Neuronal stem cell (in vitro differentiated cells): Measurements from ENCODE around the gene COA8.

ENCODE experiments used
- DNase-seq: peaks from one replicate; pipeline ENCODE4 v3.0.0-alpha.2; 2013; ENCODE audit warnings: low spot score
- H2AFZ ChIP-seq: one replicate; pipeline ENCODE4 v1.6.1; 2013; ENCODE audit warnings: mild to moderate bottlenecking, low read length, inconsistent platforms
- H2AK5ac ChIP-seq: 2 replicates; pipeline ENCODE4 v1.6.1; 2013; ENCODE audit warnings: low read depth, mild to moderate bottlenecking, inconsistent platforms, low read length, moderate library complexity, mixed read lengths
- H2BK120ac ChIP-seq: 2 replicates; pipeline ENCODE4 v1.6.1; 2013; ENCODE audit warnings: low read depth, mild to moderate bottlenecking, inconsistent platforms, low read length, moderate library complexity, mixed read lengths
- H2BK12ac ChIP-seq: one replicate; pipeline ENCODE4 v1.6.1; 2013; ENCODE audit warnings: low read length, inconsistent platforms
- H2BK15ac ChIP-seq: 2 replicates; pipeline ENCODE4 v1.6.1; 2013; ENCODE audit warnings: mild to moderate bottlenecking, low read length, inconsistent platforms, mixed read lengths
- H2BK5ac ChIP-seq: one replicate; pipeline ENCODE4 v1.6.1; 2013; ENCODE audit warnings: inconsistent platforms, mild to moderate bottlenecking, low read length, moderate library complexity
- H3K14ac ChIP-seq: one replicate; pipeline ENCODE4 v1.6.1; 2013; ENCODE audit warnings: low read length, inconsistent platforms
- H3K18ac ChIP-seq: 2 replicates; pipeline ENCODE4 v1.6.1; 2013; ENCODE audit warnings: low read length, inconsistent platforms
- H3K23ac ChIP-seq: 2 replicates; pipeline ENCODE4 v1.6.1; 2013; ENCODE audit warnings: low read depth, mild to moderate bottlenecking, mixed read lengths, low read length, inconsistent platforms; ENCODE audit not compliant: poor library complexity
- H3K27ac ChIP-seq: replicated peaks from 3 replicates; pipeline ENCODE4 v1.5.1; 2013; ENCODE audit warnings: low read length, inconsistent platforms
- H3K27me3 ChIP-seq, 3 experiments: 2 replicates each; pipeline ENCODE4 v1.6.1; 2013; ENCODE audit warnings: low read length in 3 of 3, mild to moderate bottlenecking in 2 of 3, inconsistent platforms in 1 of 3, low read depth in 1 of 3, mixed read lengths in 1 of 3, moderate library complexity in 1 of 3; ENCODE audit not compliant: control insufficient read depth in 3 of 3, insufficient read depth in 3 of 3
- H3K36me3 ChIP-seq, 2 donors: replicated peaks in 1 of 2; 2 replicates each; pipeline ENCODE4 v1.6.1; 2013; ENCODE audit warnings: low read length in 2 of 2; ENCODE audit not compliant: control insufficient read depth in 2 of 2, insufficient read depth in 2 of 2
- H3K4ac ChIP-seq: 2 replicates; pipeline ENCODE4 v1.6.1; 2013; ENCODE audit warnings: inconsistent platforms, mild to moderate bottlenecking, low read length, moderate library complexity
- H3K4me1 ChIP-seq, 2 donors: 1 replicate in 1 of 2; 2 replicates in 1 of 2; pipeline ENCODE4 v1.6.1; 2013; ENCODE audit warnings: low read length in 2 of 2, low read depth in 1 of 2; ENCODE audit not compliant: control insufficient read depth in 2 of 2, insufficient read depth in 1 of 2
- H3K4me2 ChIP-seq: one replicate; pipeline ENCODE4 v1.6.1; 2013; ENCODE audit warnings: mild to moderate bottlenecking, low read length, inconsistent platforms; ENCODE audit not compliant: insufficient read depth, poor library complexity, severe bottlenecking
- H3K4me3 ChIP-seq, 2 donors: 2 replicates each; pipeline ENCODE4 v1.5.1; 2013; ENCODE audit warnings: low read length in 2 of 2, mild to moderate bottlenecking in 2 of 2, inconsistent platforms in 1 of 2, moderate library complexity in 1 of 2
- H3K79me1 ChIP-seq: one replicate; pipeline ENCODE4 v1.6.1; 2013; ENCODE audit warnings: low read depth, mild to moderate bottlenecking, inconsistent platforms, low read length, moderate library complexity
- H3K9ac ChIP-seq: one replicate; pipeline ENCODE4 v1.6.1; 2013; ENCODE audit warnings: mild to moderate bottlenecking, low read depth, low read length, inconsistent platforms; ENCODE audit not compliant: poor library complexity
- H3K9me3 ChIP-seq, 2 donors: replicated peaks in 1 of 2; 2 replicates each; pipeline versions ENCODE3 to v1.6.1; 2013; ENCODE audit warnings: low read length in 2 of 2, mild to moderate bottlenecking in 2 of 2, inconsistent platforms in 1 of 2, low read depth in 1 of 2, mixed read lengths in 1 of 2, moderate library complexity in 1 of 2; ENCODE audit not compliant: control insufficient read depth in 2 of 2, insufficient read depth in 1 of 2
- H4K8ac ChIP-seq: one replicate; pipeline ENCODE4 v1.6.1; 2013; ENCODE audit warnings: low read depth, mild to moderate bottlenecking, inconsistent platforms, low read length, moderate library complexity
- H4K91ac ChIP-seq: one replicate; pipeline ENCODE4 v1.6.1; 2013; ENCODE audit warnings: low read length, low read depth, mild to moderate bottlenecking, inconsistent platforms; ENCODE audit not compliant: poor library complexity
- WGBS, 2 donors: extraction: QIAGEN DNeasy Blood & Tissue Kit; methylation state at CpG; one replicate each; pipeline ENCODE4 v1.1.7; 2013; ENCODE audit warnings: missing lambda C conversion rate in 2 of 2, mixed read lengths in 1 of 2; ENCODE audit not compliant: insufficient read length in 2 of 2, insufficient replicate concordance in 1 of 2; ENCODE audit errors: extremely low coverage in 2 of 2; 5-methylcytosine and 5-hydroxymethylcytosine counted together

The COA8 gene

GRCh38 chr14:103624860-103625259 is 62.1 kb downstream of the COA8 start:
- Histone ChIP-seq H3K18ac (no peak overlapping the region), H2BK12ac (peak overlapping the region; percentile 73), H2AFZ (no peak overlapping the region), H3K79me1 (peaks cover 2% of the 10 kb centered on the region), H3K27me3 (no peaks in the 10 kb centered on the region), H3K4me2 (no peak overlapping the region), H3K14ac (peak overlapping the region; percentile 56), H2BK5ac (no peak overlapping the region), H3K9me3 (no peaks in the 10 kb centered on the region), H4K8ac (no peak overlapping the region), H3K4me3 (no peak overlapping the region), H2AK5ac (peak overlapping the region; percentile 46), H3K36me3 (no peaks in the 10 kb centered on the region), H2BK15ac (peak overlapping the region; percentile 75), H3K23ac (peak overlapping the region; percentile 25), H3K27ac (no peak overlapping the region), H3K4me1 (peaks cover 3 to 7% of the 10 kb centered on the region in 2 donors), H3K9ac (peak overlapping the region; percentile 60), H4K91ac (no peak overlapping the region), H2BK120ac (no peak overlapping the region), H3K4ac (peak overlapping the region; percentile 84)
- no peak for DNase-seq
- no CpG with 5 or more reads among the region's 10 CpGs for WGBS, 2 donors

- H2BK15ac ChIP-seq: no peak overlapping the region
- H3K4me2 ChIP-seq: no peak overlapping the region
- H3K18ac ChIP-seq: no peak overlapping the region
- H3K14ac ChIP-seq: no peak overlapping the region
- WGBS, 2 donors: no CpG with 5 or more reads among the region's 11 CpGs
- no peak overlapping the region for H2BK12ac ChIP-seq
- peak overlapping the region; percentile 82 for H4K8ac ChIP-seq
- no peak overlapping the region for H3K4me3 ChIP-seq
- DNase-seq: no peak
- H3K9me3 ChIP-seq: no peaks in the 10 kb centered on the region
- H2AK5ac ChIP-seq: peak overlapping the region; percentile 70
- H2BK120ac ChIP-seq: no peak overlapping the region
- no peak overlapping the region for H3K4ac ChIP-seq
- no peak overlapping the region for H4K91ac ChIP-seq
- H3K4me1 ChIP-seq: peaks cover 5 to 10% of the 10 kb centered on the region in 2 donors
- no peak overlapping the region for H2BK5ac ChIP-seq
- no peak overlapping the region for H2AFZ ChIP-seq
- H3K36me3 ChIP-seq: no peaks in the 10 kb centered on the region
- H3K9ac ChIP-seq: no peak overlapping the region
- H3K79me1 ChIP-seq: peaks cover 4% of the 10 kb centered on the region
- H3K27ac ChIP-seq: no peak overlapping the region
- no peaks in the 10 kb centered on the region for H3K27me3 ChIP-seq
- peak overlapping the region; percentile 25 for H3K23ac ChIP-seq
These were observed 62.8 kb downstream of the COA8 start for GRCh38 chr14:103625356-103626095.

GRCh38 chr14:103626146-103626850 is 63.5 kb downstream of the COA8 start:
- H2BK5ac ChIP-seq: no peak overlapping the region
- no peak overlapping the region for H3K23ac ChIP-seq
- DNase-seq: no peak
- no peak overlapping the region for H3K18ac ChIP-seq
- peaks cover 8 to 13% of the 10 kb centered on the region in 2 donors for H3K4me1 ChIP-seq
- no peak overlapping the region for H2BK15ac ChIP-seq
- no peak overlapping the region for H3K4me2 ChIP-seq
- WGBS, 2 donors: no CpG with 5 or more reads among the region's 5 CpGs
- H3K79me1 ChIP-seq: peaks cover 5% of the 10 kb centered on the region
- no peak overlapping the region for H2BK12ac ChIP-seq
- H3K14ac ChIP-seq: no peak overlapping the region
- no peak overlapping the region for H2AFZ ChIP-seq
- no peak overlapping the region for H4K91ac ChIP-seq
- H2AK5ac ChIP-seq: peak overlapping the region; percentile 30
- no peaks in the 10 kb centered on the region for H3K9me3 ChIP-seq
- no peak overlapping the region for H2BK120ac ChIP-seq
- no peak overlapping the region for H3K27ac ChIP-seq
- H3K36me3 ChIP-seq: peaks cover 2 to 5% of the 10 kb centered on the region in 2 donors
- no peak overlapping the region for H3K4ac ChIP-seq
- H3K4me3 ChIP-seq: no peak overlapping the region
- H3K9ac ChIP-seq: no peak overlapping the region
- H3K27me3 ChIP-seq: no peaks in the 10 kb centered on the region
- H4K8ac ChIP-seq: no peak overlapping the region
